Chondrocyte (in vitro differentiated cells): ENCODE results near the gene LXN. TPM values are rescaled to one million over a fixed set of nuclear protein-coding genes. Genes with fewer than 3 reads are reported as not detected.
"Not testable (repeated sequence)": the region's sequence is repeated elsewhere in the genome, so short reads cannot be mapped to it uniquely, and the experiment has no call there.

ENCODE experiments used
- DNase-seq: peaks from one replicate; pipeline ENCODE4 v3.0.0; 2021; ENCODE audit warnings: mixed read lengths, low spot score
- H3K27ac Mint-ChIP-seq: one replicate; pipeline ENCODE4 v1.8.0; 2021; ENCODE audit warnings: mild to moderate bottlenecking, moderate library complexity, mixed read lengths; ENCODE audit not compliant: unreplicated experiment
- H3K27me3 Mint-ChIP-seq: 2 replicates; pipeline ENCODE4 v1.8.0; 2021; ENCODE audit warnings: low read depth, mixed read lengths
- H3K36me3 Mint-ChIP-seq: 2 replicates; pipeline ENCODE4 v1.8.0; 2021; ENCODE audit warnings: low read depth, mixed read lengths
- H3K4me1 Mint-ChIP-seq: 2 replicates; pipeline ENCODE4 v1.8.0; 2021; ENCODE audit warnings: low read depth, mild to moderate bottlenecking, mixed read lengths
- H3K4me3 Mint-ChIP-seq: one replicate; pipeline ENCODE4 v1.8.0; 2021; ENCODE audit warnings: mild to moderate bottlenecking, moderate library complexity, mixed read lengths; ENCODE audit not compliant: unreplicated experiment
- H3K9me3 Mint-ChIP-seq: 2 replicates; pipeline ENCODE4 v1.8.0; 2021; ENCODE audit warnings: low read depth, mixed read lengths
- CTCF ChIP-seq: fragments of 200-600 bp; sonication (generic); IDR thresholded peaks from 2 replicates; pipeline ENCODE4 v1.5.0; 2021; ENCODE audit warnings: antibody characterized with exemption, mild to moderate bottlenecking, moderate library complexity
- total RNA-seq: library from RNA; stranded (reverse); gene quantifications from 3 replicates; pipeline ENCODE4 v1.2.1, GENCODE V29; 2021

The LXN gene
- total RNA-seq, 1 donor from 2014 or later = 3.3 TPM

- peaks cover 34% of the 10 kb centered on the region for H3K4me1 Mint-ChIP-seq
- peaks cover 14% of the 10 kb centered on the region for H3K36me3 Mint-ChIP-seq
- H3K4me3 Mint-ChIP-seq = no peak overlapping the region
- H3K9me3 Mint-ChIP-seq = no peaks in the 10 kb centered on the region
- no peaks in the 10 kb centered on the region for H3K27me3 Mint-ChIP-seq
- peak overlapping the region; percentile 77 for H3K27ac Mint-ChIP-seq
- DNase-seq = no peak
- TF ChIP-seq CTCF = no peak
Measured at GRCh38 chr3:158703566-158703965, 31.1 kb upstream of the LXN start.

GRCh38 chr3:158702815-158703481 lies 30.5 kb upstream of the LXN start:
- H3K27me3 Mint-ChIP-seq = no peaks in the 10 kb centered on the region
- no peak for TF ChIP-seq CTCF
- H3K36me3 Mint-ChIP-seq = peaks cover 10% of the 10 kb centered on the region
- no peaks in the 10 kb centered on the region for H3K9me3 Mint-ChIP-seq
- DNase-seq = no peak
- no peak overlapping the region for H3K4me3 Mint-ChIP-seq
- peaks cover 34% of the 10 kb centered on the region for H3K4me1 Mint-ChIP-seq
- H3K27ac Mint-ChIP-seq = peak overlapping the region; percentile 77

- peaks cover 34% of the 10 kb centered on the region for H3K4me1 Mint-ChIP-seq
- peaks cover 6% of the 10 kb centered on the region for H3K36me3 Mint-ChIP-seq
- H3K9me3 Mint-ChIP-seq = no peaks in the 10 kb centered on the region
- H3K27ac Mint-ChIP-seq = peak overlapping the region; percentile 58
- TF ChIP-seq CTCF = no peak
- H3K4me3 Mint-ChIP-seq = no peak overlapping the region
- no peak for DNase-seq
- no peaks in the 10 kb centered on the region for H3K27me3 Mint-ChIP-seq
Measured at GRCh38 chr3:158701420-158702065, 29.1 kb upstream of the LXN start.

GRCh38 chr3:158700559-158700958 lies 28.1 kb upstream of the LXN start:
- peaks cover 34% of the 10 kb centered on the region for H3K4me1 Mint-ChIP-seq
- H3K4me3 Mint-ChIP-seq = no peak overlapping the region
- H3K36me3 Mint-ChIP-seq = peaks cover 2% of the 10 kb centered on the region
- no peaks in the 10 kb centered on the region for H3K9me3 Mint-ChIP-seq
- TF ChIP-seq CTCF = no peak
- peak overlapping the region; percentile 3 for H3K27ac Mint-ChIP-seq
- no peaks in the 10 kb centered on the region for H3K27me3 Mint-ChIP-seq
- DNase-seq = no peak

GRCh38 chr3:158696618-158697017 lies 24.2 kb upstream of the LXN start:
- no peaks in the 10 kb centered on the region for H3K27me3 Mint-ChIP-seq
- no peak overlapping the region for H3K27ac Mint-ChIP-seq
- no peaks in the 10 kb centered on the region for H3K9me3 Mint-ChIP-seq
- DNase-seq = no peak
- peaks cover 9% of the 10 kb centered on the region for H3K4me1 Mint-ChIP-seq
- no peak for TF ChIP-seq CTCF
- H3K4me3 Mint-ChIP-seq = no peak overlapping the region
- peaks cover 7% of the 10 kb centered on the region for H3K36me3 Mint-ChIP-seq

- not testable (repeated sequence) for DNase-seq, H3K27ac Mint-ChIP-seq, H3K27me3 Mint-ChIP-seq
Measured at GRCh38 chr3:158693866-158694456, 21.5 kb upstream of the LXN start.

More at GRCh38 chr3:158693866-158694456, 21.5 kb upstream of the LXN start:
- peaks cover 16% of the 10 kb centered on the region for H3K36me3 Mint-ChIP-seq
- not testable (repeated sequence) for H3K9me3 Mint-ChIP-seq, H3K4me3 Mint-ChIP-seq, H3K4me1 Mint-ChIP-seq
